ENCODE measurements around the gene BTRC.

Gene BTRC

GRCh38 chr10:101560298-101561067, 206.5 kb downstream of the BTRC start:
- no peak for ATAC-seq
- TF ChIP-seq TOX (CRISPR knock-in tag; IDR thresholded peaks at IDR 0.05; ENCODE audit: borderline replicate concordance) (no peak), ESRRG (CRISPR knock-in tag; IDR thresholded peaks at IDR 0.05) (no peak), BACH2 (CRISPR knock-in tag; IDR thresholded peaks at IDR 0.05; ENCODE audit: borderline replicate concordance) (no peak), ISL1 (CRISPR knock-in tag; IDR thresholded peaks at IDR 0.05) (no peak), ZNF8 (CRISPR knock-in tag; IDR thresholded peaks at IDR 0.05) (no peak), ZNF70 (CRISPR knock-in tag; IDR thresholded peaks at IDR 0.05) (no peak), PPARA (CRISPR knock-in tag; IDR thresholded peaks at IDR 0.05; ENCODE audit: borderline replicate concordance) (no peak), ZFP30 (CRISPR knock-in tag; IDR thresholded peaks at IDR 0.05) (no peak), ARNTL (CRISPR knock-in tag; IDR thresholded peaks at IDR 0.05; ENCODE audit: borderline replicate concordance, low read depth) (no peak), RARB (CRISPR knock-in tag; IDR thresholded peaks at IDR 0.05) (no peak), CSDC2 (CRISPR knock-in tag; IDR thresholded peaks at IDR 0.05) (no peak), TCF4 (CRISPR knock-in tag; IDR thresholded peaks at IDR 0.05; ENCODE audit: borderline replicate concordance) (no peak), ZNF565 (CRISPR knock-in tag; conservative IDR thresholded peaks at IDR 0.05; ENCODE audit: low read depth) (no peak), POU6F1 (CRISPR knock-in tag; IDR thresholded peaks at IDR 0.05; ENCODE audit: borderline replicate concordance, low read depth) (no peak), ZC3H10 (CRISPR knock-in tag; IDR thresholded peaks at IDR 0.05) (no peak), PATZ1 (CRISPR knock-in tag; IDR thresholded peaks at IDR 0.05; ENCODE audit: borderline replicate concordance) (no peak), ZFP3 (CRISPR knock-in tag; IDR thresholded peaks at IDR 0.05) (no peak), SNAI2 (CRISPR knock-in tag; IDR thresholded peaks at IDR 0.05) (no peak), GLIS3 (CRISPR knock-in tag; IDR thresholded peaks at IDR 0.05) (no peak)

- ATAC-seq, result no peak
- no peak for TF ChIP-seq TCF4 (CRISPR knock-in tag; IDR thresholded peaks at IDR 0.05; ENCODE audit: borderline replicate concordance)
- TF ChIP-seq ZNF8 (CRISPR knock-in tag; IDR thresholded peaks at IDR 0.05), result no peak
- no peak for TF ChIP-seq OSR1 (CRISPR knock-in tag; IDR thresholded peaks at IDR 0.05)
- TF ChIP-seq SNAI2 (CRISPR knock-in tag; IDR thresholded peaks at IDR 0.05), result no peak
- no peak for TF ChIP-seq ISL1 (CRISPR knock-in tag; IDR thresholded peaks at IDR 0.05)
- no peak for TF ChIP-seq ESRRG (CRISPR knock-in tag; IDR thresholded peaks at IDR 0.05)
- TF ChIP-seq RARB (CRISPR knock-in tag; IDR thresholded peaks at IDR 0.05), result no peak
- TF ChIP-seq PATZ1 (CRISPR knock-in tag; IDR thresholded peaks at IDR 0.05; ENCODE audit: borderline replicate concordance), result no peak
These were observed 207.3 kb downstream of the BTRC start for GRCh38 chr10:101561068-101561915.

- TF ChIP-seq ESRRG (CRISPR knock-in tag; IDR thresholded peaks at IDR 0.05) (no peak), CSDC2 (CRISPR knock-in tag; IDR thresholded peaks at IDR 0.05) (no peak), POU6F1 (CRISPR knock-in tag; IDR thresholded peaks at IDR 0.05; ENCODE audit: borderline replicate concordance, low read depth) (no peak), TCF4 (CRISPR knock-in tag; IDR thresholded peaks at IDR 0.05; ENCODE audit: borderline replicate concordance) (no peak), BACH2 (CRISPR knock-in tag; IDR thresholded peaks at IDR 0.05; ENCODE audit: borderline replicate concordance) (no peak), ZNF565 (CRISPR knock-in tag; conservative IDR thresholded peaks at IDR 0.05; ENCODE audit: low read depth) (no peak), ZNF8 (CRISPR knock-in tag; IDR thresholded peaks at IDR 0.05) (no peak), ISL1 (CRISPR knock-in tag; IDR thresholded peaks at IDR 0.05) (no peak), OSR1 (CRISPR knock-in tag; IDR thresholded peaks at IDR 0.05) (no peak)
These were observed 208.3 kb downstream of the BTRC start for GRCh38 chr10:101562231-101562630.

More at GRCh38 chr10:101562231-101562630, 208.3 kb downstream of the BTRC start:
- ATAC-seq, result no peak
